Activated CD4-positive, alpha-beta T cell treated with anti-CD3 and anti-CD28 coated beads, Interleukin-2, amount 10 ng/mL, durations not matched to agents 7 days and 5 days (primary cell): ENCODE results near the gene ANKS3. TPM values are rescaled to one million over a fixed set of nuclear protein-coding genes. Genes with fewer than 3 reads are reported as not detected.

Experiments
- CTCF ChIA-PET: fragments of 350-600 bp; sonication (Branson Sonifier 250); formaldehyde crosslinking; loops from one replicate; lab custom pipeline; 2021; ENCODE audit warnings: antibody characterized with exemption; lab: Charles Lee
- POLR2A ChIA-PET: fragments of 350-600 bp; sonication (Branson Sonifier 250); formaldehyde crosslinking; loops from one replicate; lab custom pipeline; 2021; ENCODE audit warnings: antibody characterized with exemption; lab: Charles Lee
- DNase-seq: peaks from one replicate; pipeline ENCODE4 v3.0.0-alpha.2; 2020
- H3K27ac Mint-ChIP-seq: one replicate; pipeline ENCODE4 v1.8.0; 2021; ENCODE audit warnings: mild to moderate bottlenecking, moderate library complexity, mixed read lengths
- H3K27me3 Mint-ChIP-seq: one replicate; pipeline ENCODE4 v1.8.0; 2021; ENCODE audit warnings: mixed read lengths
- H3K36me3 Mint-ChIP-seq: one replicate; pipeline ENCODE4 v1.8.0; 2021; ENCODE audit warnings: low read depth, mixed read lengths
- H3K4me1 Mint-ChIP-seq: one replicate; pipeline ENCODE4 v1.8.0; 2021; ENCODE audit warnings: mixed read lengths
- H3K4me3 Mint-ChIP-seq: one replicate; pipeline ENCODE4 v1.8.0; 2021; ENCODE audit warnings: mild to moderate bottlenecking, moderate library complexity, mixed read lengths
- H3K9me3 Mint-ChIP-seq: one replicate; pipeline ENCODE4 v1.8.0; 2021; ENCODE audit warnings: mixed read lengths
- total RNA-seq, 2 experiments: library from RNA; stranded (reverse); gene quantifications; one replicate each; pipeline ENCODE4 v1.2.3, GENCODE V29; 2021

The ANKS3 gene
- total RNA-seq, result 10 to 100 TPM; 12.4 to 16.7 TPM

GRCh38 chr16:4734063-4734729 is at the start of gene ANKS3, which contains the start of gene DNAAF8:
Gene ANKS3 (minus strand): TSS chr16:4734271. CDS start chr16:4730149, 4,122 bp downstream.
Gene DNAAF8 (plus strand): TSS chr16:4734537. CDS start chr16:4736515, 1,978 bp downstream.
- ChIA-PET CTCF (interaction anchor here (0.7 to 1.7 kb wide), 15 partner anchors 10 to 481 kb away, joined by 3 to 7 read pairs (median 3); partner anchors contain the start of genes MGRN1 and NUDT16L1), POLR2A (interaction anchor here (0.5 to 1.1 kb wide), 3 partner anchors 34 to 352 kb away, joined by 3 to 4 read pairs (median 3); no protein-coding TSS in a partner anchor)
- no peaks in the 10 kb centered on the region for H3K27me3 Mint-ChIP-seq
- H3K9me3 Mint-ChIP-seq, result no peaks in the 10 kb centered on the region
- H3K4me1 Mint-ChIP-seq, result peaks cover 17% of the 10 kb centered on the region
- H3K27ac Mint-ChIP-seq, result peak within 1 kb of the TSS; percentile 85
- DNase-seq, result peak; percentile 84
- H3K4me3 Mint-ChIP-seq, result peak within 1 kb of the TSS; percentile 81
- no peaks in the 10 kb centered on the region for H3K36me3 Mint-ChIP-seq

DNA sequence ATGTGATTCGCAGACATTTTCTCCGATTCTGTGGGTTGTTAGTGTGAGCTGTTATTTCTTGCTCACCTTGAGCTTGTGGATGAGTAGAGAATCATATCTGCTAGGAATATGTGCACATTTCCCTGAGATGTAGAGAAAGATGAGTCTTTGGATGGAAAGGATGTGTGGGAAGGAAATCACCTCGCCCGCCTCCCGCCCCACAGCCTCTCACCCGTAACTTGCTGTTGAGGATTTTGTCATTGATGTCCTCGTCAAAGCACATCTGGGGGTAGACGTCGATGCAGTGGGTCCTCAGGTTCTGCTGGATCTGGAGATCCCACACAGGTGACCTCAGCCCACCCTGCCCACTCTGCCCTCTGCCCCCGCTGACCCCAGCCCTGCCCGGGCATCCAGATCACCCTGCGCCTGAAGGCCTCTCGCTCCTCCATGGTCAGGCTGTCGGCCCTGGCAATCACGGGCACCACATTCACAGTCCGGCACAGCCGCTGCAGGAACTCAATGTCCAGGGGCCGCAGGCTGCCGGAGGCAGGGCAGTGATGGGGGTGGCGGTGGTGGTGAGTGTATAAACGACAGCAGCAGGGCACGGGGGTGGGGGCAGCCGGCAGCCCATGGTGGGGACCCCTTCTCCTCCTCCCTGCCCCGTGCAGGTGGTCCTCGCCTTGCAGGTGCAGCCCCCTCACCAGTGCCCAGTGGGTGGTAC is 49.3 kb upstream of the ANKS3 start:
- Mint-ChIP-seq H3K27ac (no peak overlapping the region), H3K9me3 (no peaks in the 10 kb centered on the region), H3K36me3 (no peaks in the 10 kb centered on the region), H3K27me3 (no peaks in the 10 kb centered on the region), H3K4me3 (no peak overlapping the region), H3K4me1 (no peaks in the 10 kb centered on the region)
- ChIA-PET POLR2A (no interaction called here), CTCF (no interaction called here)
- no peak for DNase-seq

- Mint-ChIP-seq H3K27ac (no peak overlapping the region), H3K27me3 (no peaks in the 10 kb centered on the region), H3K36me3 (no peaks in the 10 kb centered on the region), H3K4me3 (no peak overlapping the region), H3K4me1 (no peaks in the 10 kb centered on the region), H3K9me3 (no peaks in the 10 kb centered on the region)
- POLR2A ChIA-PET, result no interaction called here
- DNase-seq, result no peak
- CTCF ChIA-PET, result no interaction called here
These were observed 46.2 kb upstream of the ANKS3 start for GRCh38 chr16:4780235-4780634.

- Mint-ChIP-seq H3K27me3 (no peaks in the 10 kb centered on the region), H3K4me1 (no peaks in the 10 kb centered on the region), H3K4me3 (no peak overlapping the region), H3K36me3 (no peaks in the 10 kb centered on the region), H3K9me3 (no peaks in the 10 kb centered on the region), H3K27ac (no peak overlapping the region)
- ChIA-PET CTCF (no interaction called here), POLR2A (no interaction called here)
- DNase-seq, result no peak
These were observed 44.0 kb upstream of the ANKS3 start for GRCh38 chr16:4778050-4778392.

- Mint-ChIP-seq H3K27ac (no peak overlapping the region), H3K4me3 (no peak overlapping the region), H3K36me3 (no peaks in the 10 kb centered on the region), H3K9me3 (no peaks in the 10 kb centered on the region), H3K27me3 (no peaks in the 10 kb centered on the region), H3K4me1 (no peaks in the 10 kb centered on the region)
- ChIA-PET CTCF (no interaction called here), POLR2A (no interaction called here)
- DNase-seq, result no peak
These were observed 43.4 kb upstream of the ANKS3 start for GRCh38 chr16:4777339-4778049.

DNA sequence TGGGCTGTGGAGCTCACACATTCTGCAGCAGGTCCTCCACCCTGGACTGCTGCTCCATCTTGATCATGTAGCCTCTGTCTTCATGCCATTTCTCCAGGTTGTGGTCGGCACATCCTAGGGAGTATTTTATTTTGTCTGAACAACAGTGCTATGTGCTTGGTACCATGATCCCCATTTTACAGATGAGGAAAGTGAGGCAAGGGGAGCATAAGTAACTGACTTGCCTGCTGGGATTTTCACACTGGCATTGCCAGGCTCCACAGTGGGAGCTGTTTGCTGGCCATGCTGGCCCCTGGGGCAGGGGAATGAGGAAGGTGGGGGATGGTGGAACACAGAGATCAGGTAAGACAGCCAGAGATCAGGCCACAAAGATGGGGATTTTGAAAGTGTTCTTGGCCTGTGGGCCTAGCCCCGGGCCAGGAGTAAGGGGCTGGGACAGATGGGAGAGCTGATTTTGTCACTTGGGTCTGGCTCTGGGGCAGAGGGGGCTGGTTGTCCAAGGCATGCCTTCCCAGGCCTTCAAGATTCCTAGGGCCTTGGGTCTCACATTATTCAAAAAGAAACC is 42.2 kb upstream of the ANKS3 start:
- no peaks in the 10 kb centered on the region for H3K27me3 Mint-ChIP-seq
- no peak overlapping the region for H3K27ac Mint-ChIP-seq
- no peaks in the 10 kb centered on the region for H3K36me3 Mint-ChIP-seq
- CTCF ChIA-PET, result no interaction called here
- DNase-seq, result no peak
- no peak overlapping the region for H3K4me3 Mint-ChIP-seq
- H3K4me1 Mint-ChIP-seq, result no peaks in the 10 kb centered on the region
- H3K9me3 Mint-ChIP-seq, result no peaks in the 10 kb centered on the region
- POLR2A ChIA-PET, result no interaction called here

- ChIA-PET CTCF (no interaction called here), POLR2A (no interaction called here)
- H3K27ac Mint-ChIP-seq, result no peak overlapping the region
- no peak overlapping the region for H3K4me3 Mint-ChIP-seq
- DNase-seq, result no peak
- H3K9me3 Mint-ChIP-seq, result no peaks in the 10 kb centered on the region
- H3K36me3 Mint-ChIP-seq, result no peaks in the 10 kb centered on the region
- H3K27me3 Mint-ChIP-seq, result no peaks in the 10 kb centered on the region
- no peaks in the 10 kb centered on the region for H3K4me1 Mint-ChIP-seq
These were observed 40.9 kb upstream of the ANKS3 start for GRCh38 chr16:4775005-4775404.

GRCh38 chr16:4772351-4772750 is 38.3 kb upstream of the ANKS3 start:
- Mint-ChIP-seq H3K27me3 (no peaks in the 10 kb centered on the region), H3K27ac (no peak overlapping the region), H3K9me3 (no peaks in the 10 kb centered on the region), H3K36me3 (no peaks in the 10 kb centered on the region), H3K4me3 (no peak overlapping the region), H3K4me1 (peaks cover 12% of the 10 kb centered on the region)
- ChIA-PET CTCF (interaction anchor here (0.7 to 0.9 kb wide), 2 partner anchors 13 to 302 kb away, joined by 5 to 6 read pairs; no protein-coding TSS in a partner anchor), POLR2A (no interaction called here)
- no peak for DNase-seq

- ChIA-PET POLR2A (no interaction called here), CTCF (no interaction called here)
- Mint-ChIP-seq H3K4me1 (peaks cover 15% of the 10 kb centered on the region), H3K36me3 (no peaks in the 10 kb centered on the region), H3K27me3 (no peaks in the 10 kb centered on the region), H3K27ac (no peak overlapping the region), H3K9me3 (no peaks in the 10 kb centered on the region), H3K4me3 (no peak overlapping the region)
- no peak for DNase-seq
These were observed 37.6 kb upstream of the ANKS3 start for GRCh38 chr16:4771646-4772045.

DNA sequence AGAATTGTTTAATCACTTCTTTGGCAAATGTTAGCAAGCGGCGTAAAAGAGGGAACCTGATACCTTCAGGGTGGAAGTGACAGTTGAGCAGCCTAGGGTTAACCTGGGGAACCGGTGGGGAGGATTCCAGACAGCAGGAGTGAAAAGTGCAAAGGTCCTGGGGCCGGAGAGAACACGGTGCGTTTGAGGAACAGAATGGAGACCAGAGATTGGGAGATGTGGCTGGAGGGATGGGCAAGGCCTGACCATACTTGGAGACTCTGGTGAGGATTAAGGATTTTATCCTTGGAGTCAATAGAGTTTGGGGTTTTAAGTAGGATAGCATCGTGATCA is 35.2 kb upstream of the ANKS3 start:
- no peaks in the 10 kb centered on the region for H3K27me3 Mint-ChIP-seq
- peaks cover 7% of the 10 kb centered on the region for H3K36me3 Mint-ChIP-seq
- no peak for DNase-seq
- H3K27ac Mint-ChIP-seq, result peak overlapping the region; percentile 7
- H3K4me3 Mint-ChIP-seq, result peak overlapping the region; percentile 19
- CTCF ChIA-PET, result interaction anchor here (2.2 kb wide), 1 partner anchor 145 kb away, joined by 5 read pairs; the partner anchor contains the start of gene MGRN1
- POLR2A ChIA-PET, result interaction anchor here (1.1 kb wide), 1 partner anchor 34 kb away, joined by 3 read pairs; the partner anchor contains the start of gene DNAAF8
- no peaks in the 10 kb centered on the region for H3K9me3 Mint-ChIP-seq
- peaks cover 31% of the 10 kb centered on the region for H3K4me1 Mint-ChIP-seq

- H3K4me1 Mint-ChIP-seq, result peaks cover 34% of the 10 kb centered on the region
- DNase-seq, result peak; percentile 87
- CTCF ChIA-PET, result interaction anchor here (1.2 to 2.2 kb wide), 2 partner anchors 32 to 145 kb away, joined by 3 to 5 read pairs; partner anchors contain the start of gene MGRN1
- no peaks in the 10 kb centered on the region for H3K27me3 Mint-ChIP-seq
- H3K27ac Mint-ChIP-seq, result peak overlapping the region; percentile 88
- no peaks in the 10 kb centered on the region for H3K9me3 Mint-ChIP-seq
- H3K36me3 Mint-ChIP-seq, result peaks cover 7% of the 10 kb centered on the region
- H3K4me3 Mint-ChIP-seq, result peak overlapping the region; percentile 90
- POLR2A ChIA-PET, result interaction anchor here (1.1 kb wide), 1 partner anchor 34 kb away, joined by 3 read pairs; the partner anchor contains the start of gene DNAAF8
These were observed 34.7 kb upstream of the ANKS3 start for GRCh38 chr16:4768549-4769305.
